ENCODE data around the gene TTC28.

- TF ChIP-seq YY1 (IDR thresholded peaks at IDR 0.05; ENCODE audit: insufficient read depth, insufficient read length) (no peak), SUZ12 (IDR thresholded peaks at IDR 0.05; ENCODE audit: extremely low read depth, insufficient read depth, insufficient read length) (no peak)
Measured at GRCh38 chr22:28052825-28053269, 626.8 kb downstream of the TTC28 start.
